ENCODE results near the gene MDM2.

- TF ChIP-seq POLR2A (IDR thresholded peaks at IDR 0.05): no peak
- TF ChIP-seq CTCF (IDR thresholded peaks at IDR 0.05): no peak
- no peak for TF ChIP-seq EP300 (IDR thresholded peaks at IDR 0.05)
- no peak for TF ChIP-seq POLR2AphosphoS5 (IDR thresholded peaks at IDR 0.05)
Observed at GRCh38 chr12:68887641-68888040, 79.7 kb downstream of the MDM2 start.

Data from gastroesophageal sphincter (tissue), 3 donors.